Esophagus muscularis mucosa (tissue), 4 donors: ENCODE measurements around the gene XPNPEP1.

ENCODE experiments used
- CTCF ChIP-seq, 3 experiments: fragments of 200-600 bp in 2 of 3; fragments of 450-650 bp in 1 of 3; sonication (generic) in 2 of 3; IDR thresholded peaks; one replicate each; pipeline ENCODE4 v1.5.1; 2017 to 2019; ENCODE audit warnings: antibody characterized with exemption in 3 of 3, mild to moderate bottlenecking in 2 of 3, moderate library complexity in 1 of 3
- EP300 ChIP-seq: sonication (generic); formaldehyde crosslinking; IDR thresholded peaks from one replicate; pipeline ENCODE4 v1.6.1; 2017; ENCODE audit warnings: antibody characterized with exemption
- POLR2A ChIP-seq: fragments of 450-650 bp; IDR thresholded peaks from one replicate; pipeline ENCODE4 v1.6.1; 2017; ENCODE audit warnings: antibody characterized with exemption, moderate library complexity, mild to moderate bottlenecking, low read depth
- POLR2AphosphoS5 ChIP-seq, 2 donors: sonication (generic); formaldehyde crosslinking; IDR thresholded peaks; one replicate each; pipeline ENCODE4 v1.6.1; 2017; ENCODE audit warnings: antibody characterized with exemption in 2 of 2

GRCh38 chr10:109926825-109927224 is 3.5 kb upstream of the XPNPEP1 start:
- TF ChIP-seq CTCF (IDR thresholded peaks at IDR 0.05) (no peak), POLR2AphosphoS5 (IDR thresholded peaks at IDR 0.05) (no peak), POLR2A (no peak), EP300 (no peak)
